ENCODE measurements around the gene IL32.

IL32 gene

GRCh38 chr16:3029491-3030221 is 35.8 kb upstream of the IL32 start:
- no peak for TF ChIP-seq CTCF (IDR thresholded peaks at IDR 0.05; ENCODE audit: low read depth, low read length)
- H3K4me3 ChIP-seq (ENCODE audit: low read depth, low read length) = no peak overlapping the region

GRCh38 chr16:3030222-3031212 is 34.9 kb upstream of the IL32 start:
- no peak for TF ChIP-seq CTCF (IDR thresholded peaks at IDR 0.05; ENCODE audit: low read depth, low read length)
- no peak overlapping the region for H3K4me3 ChIP-seq (ENCODE audit: low read depth, low read length)

GRCh38 chr16:3032624-3033023 is 32.8 kb upstream of the IL32 start:
- TF ChIP-seq CTCF (IDR thresholded peaks at IDR 0.05; ENCODE audit: low read depth, low read length) = no peak
- H3K4me3 ChIP-seq (ENCODE audit: low read depth, low read length) = no peak overlapping the region

GRCh38 chr16:3035289-3035971 is 30.0 kb upstream of the IL32 start:
- H3K4me3 ChIP-seq (ENCODE audit: low read depth, low read length) = no peak overlapping the region
- no peak for TF ChIP-seq CTCF (IDR thresholded peaks at IDR 0.05; ENCODE audit: low read depth, low read length)

- no peak for TF ChIP-seq CTCF (IDR thresholded peaks at IDR 0.05; ENCODE audit: low read depth, low read length)
- H3K4me3 ChIP-seq (ENCODE audit: low read depth, low read length) = no peak overlapping the region
Observed at GRCh38 chr16:3035972-3036725, 29.3 kb upstream of the IL32 start.

GRCh38 chr16:3036726-3037315 is 28.6 kb upstream of the IL32 start, which contains the start of gene BICDL2:
TSS of gene BICDL2 (minus strand) at chr16:3036944. CDS start at chr16:3035496, 1,448 bp downstream.
- no peak for TF ChIP-seq CTCF (IDR thresholded peaks at IDR 0.05; ENCODE audit: low read depth, low read length)

More at GRCh38 chr16:3036726-3037315, 28.6 kb upstream of the IL32 start, which contains the start of gene BICDL2:
- no peak within 1 kb of the TSS for H3K4me3 ChIP-seq (ENCODE audit: low read depth, low read length)

Measured in WI38 (cell line).